ENCODE results near the gene LRPAP1. TPM values are rescaled to one million over a fixed set of nuclear protein-coding genes. Genes with fewer than 3 reads are reported as not detected.

Gene LRPAP1
- total RNA-seq, 1 donor from 2014 or later = 134 TPM

DNA sequence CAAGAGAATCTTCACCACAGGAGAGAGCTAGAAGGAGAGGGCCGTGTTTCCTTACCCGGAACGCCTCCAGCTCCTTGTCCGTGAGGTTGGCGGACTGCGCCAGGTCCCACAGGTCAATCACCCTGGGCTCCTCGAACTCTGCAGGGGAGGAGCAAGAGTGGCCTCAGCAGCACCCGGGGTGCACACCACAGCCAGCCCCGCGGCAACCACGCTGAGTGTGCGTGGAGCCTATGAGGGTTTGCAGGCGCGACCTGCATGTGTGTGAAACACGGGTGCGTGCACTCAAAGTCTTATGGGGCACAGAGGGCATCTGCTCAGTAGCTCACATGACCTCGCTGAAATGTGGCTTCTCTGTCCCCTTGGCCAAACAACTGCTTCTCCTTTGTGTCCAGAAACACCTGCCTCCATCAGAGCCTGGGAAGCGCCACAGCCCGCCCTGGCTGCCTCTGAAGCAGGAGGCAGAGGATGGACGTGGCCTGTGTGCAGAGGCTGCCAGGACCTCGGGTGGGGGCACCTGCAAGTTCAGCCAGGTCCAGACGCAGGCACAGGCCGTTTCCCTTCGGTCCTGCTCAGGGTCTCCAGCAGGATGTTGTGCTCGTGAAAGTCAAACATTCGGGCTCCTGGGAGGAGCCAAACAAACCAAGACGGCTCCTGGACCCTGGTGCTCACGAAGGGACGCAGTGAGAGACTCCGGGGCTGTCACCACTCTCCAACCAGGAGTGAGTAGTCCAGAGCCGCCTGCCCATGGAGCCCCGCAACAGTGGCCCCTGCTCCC lies 16.0 kb downstream of the LRPAP1 start:
- no peak for DNase-seq (ENCODE audit: low spot score, unreplicated experiment)
- TF ChIP-seq, protein P1, sequence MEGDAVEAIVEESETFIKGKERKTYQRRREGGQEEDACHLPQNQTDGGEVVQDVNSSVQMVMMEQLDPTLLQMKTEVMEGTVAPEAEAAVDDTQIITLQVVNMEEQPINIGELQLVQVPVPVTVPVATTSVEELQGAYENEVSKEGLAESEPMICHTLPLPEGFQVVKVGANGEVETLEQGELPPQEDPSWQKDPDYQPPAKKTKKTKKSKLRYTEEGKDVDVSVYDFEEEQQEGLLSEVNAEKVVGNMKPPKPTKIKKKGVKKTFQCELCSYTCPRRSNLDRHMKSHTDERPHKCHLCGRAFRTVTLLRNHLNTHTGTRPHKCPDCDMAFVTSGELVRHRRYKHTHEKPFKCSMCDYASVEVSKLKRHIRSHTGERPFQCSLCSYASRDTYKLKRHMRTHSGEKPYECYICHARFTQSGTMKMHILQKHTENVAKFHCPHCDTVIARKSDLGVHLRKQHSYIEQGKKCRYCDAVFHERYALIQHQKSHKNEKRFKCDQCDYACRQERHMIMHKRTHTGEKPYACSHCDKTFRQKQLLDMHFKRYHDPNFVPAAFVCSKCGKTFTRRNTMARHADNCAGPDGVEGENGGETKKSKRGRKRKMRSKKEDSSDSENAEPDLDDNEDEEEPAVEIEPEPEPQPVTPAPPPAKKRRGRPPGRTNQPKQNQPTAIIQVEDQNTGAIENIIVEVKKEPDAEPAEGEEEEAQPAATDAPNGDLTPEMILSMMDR (IDR thresholded peaks at IDR 0.05; ENCODE audit: unreplicated experiment) = no peak
- Mint-ChIP-seq H3K9me3 (ENCODE audit: low read depth) (no peaks in the 10 kb centered on the region), H3K36me3 (ENCODE audit: insufficient read depth) (peaks cover 29% of the 10 kb centered on the region), H3K4me1 (ENCODE audit: low read depth) (no peaks in the 10 kb centered on the region), H3K27me3 (no peaks in the 10 kb centered on the region), H3K4me3 (ENCODE audit: low read depth) (no peak overlapping the region), H3K27ac (no peak overlapping the region)

DNA sequence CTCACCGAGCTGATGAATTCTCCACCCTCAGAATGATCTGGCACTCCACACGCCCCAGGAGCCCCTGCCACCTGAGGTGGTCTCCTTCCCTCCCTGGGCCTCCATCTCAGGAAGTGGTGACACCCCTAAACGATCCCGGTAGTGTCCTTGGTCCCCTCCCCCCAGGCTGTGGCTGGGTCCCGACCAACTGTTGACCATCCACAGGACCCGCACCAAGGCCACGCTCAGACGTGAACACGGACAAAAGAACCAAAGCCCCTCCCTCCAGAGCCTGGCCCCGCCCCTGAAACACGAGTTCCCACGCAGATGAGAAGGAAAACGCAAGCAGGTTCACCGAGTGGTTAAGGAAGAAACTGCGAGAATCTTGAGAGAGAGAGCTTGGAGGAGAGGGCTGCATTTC lies 16.6 kb downstream of the LRPAP1 start:
- TF ChIP-seq, protein P1 (IDR thresholded peaks at IDR 0.05; ENCODE audit: unreplicated experiment) = no peak
- no peaks in the 10 kb centered on the region for H3K9me3 Mint-ChIP-seq (ENCODE audit: low read depth)
- no peak overlapping the region for H3K27ac Mint-ChIP-seq
- no peaks in the 10 kb centered on the region for H3K4me1 Mint-ChIP-seq (ENCODE audit: low read depth)
- H3K27me3 Mint-ChIP-seq = no peaks in the 10 kb centered on the region
- DNase-seq (ENCODE audit: low spot score, unreplicated experiment) = no peak
- peaks cover 35% of the 10 kb centered on the region for H3K36me3 Mint-ChIP-seq (ENCODE audit: insufficient read depth)
- no peak overlapping the region for H3K4me3 Mint-ChIP-seq (ENCODE audit: low read depth)

DNA sequence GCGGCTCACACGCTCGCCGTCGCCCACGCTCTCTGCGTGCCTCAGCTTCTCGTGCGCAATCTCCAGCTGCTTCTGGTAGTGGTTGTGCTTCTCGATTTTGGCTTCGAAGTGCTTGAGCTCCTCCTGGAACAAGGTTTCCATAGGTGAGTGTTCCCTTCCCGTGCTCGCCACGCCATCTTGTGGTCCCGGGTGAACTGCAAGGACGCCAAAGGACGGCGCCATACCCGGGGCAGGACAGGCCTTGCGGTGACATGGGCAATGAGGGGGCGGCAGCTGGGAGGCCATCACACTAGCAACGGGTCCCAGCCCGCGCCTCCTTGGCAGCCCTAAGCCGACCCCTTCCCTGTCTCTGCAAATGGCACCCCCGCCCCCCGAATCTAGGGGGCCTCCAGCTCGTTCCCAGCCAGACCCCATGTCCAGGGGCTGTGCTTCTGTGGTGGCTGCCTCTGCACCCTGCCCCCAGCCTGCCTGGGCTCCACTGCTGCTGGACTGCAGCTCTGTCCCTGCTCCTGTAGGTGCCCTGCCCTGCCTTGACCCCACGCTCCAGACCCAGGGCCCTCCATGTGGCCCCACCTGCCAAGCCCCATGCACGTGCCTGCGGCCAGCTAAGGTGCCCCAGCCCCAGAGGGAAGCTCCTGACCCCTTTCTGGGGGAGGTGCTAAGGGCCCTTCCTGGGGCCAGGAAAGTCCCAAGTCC lies 17.3 kb downstream of the LRPAP1 start:
- no peak for DNase-seq (ENCODE audit: low spot score, unreplicated experiment)
- Mint-ChIP-seq H3K27ac (no peak overlapping the region), H3K36me3 (ENCODE audit: insufficient read depth) (peaks cover 39% of the 10 kb centered on the region), H3K4me3 (ENCODE audit: low read depth) (no peak overlapping the region), H3K4me1 (ENCODE audit: low read depth) (no peaks in the 10 kb centered on the region), H3K9me3 (ENCODE audit: low read depth) (no peaks in the 10 kb centered on the region), H3K27me3 (no peaks in the 10 kb centered on the region)
- TF ChIP-seq, protein P1 (IDR thresholded peaks at IDR 0.05; ENCODE audit: unreplicated experiment) = peak; percentile 50

DNA sequence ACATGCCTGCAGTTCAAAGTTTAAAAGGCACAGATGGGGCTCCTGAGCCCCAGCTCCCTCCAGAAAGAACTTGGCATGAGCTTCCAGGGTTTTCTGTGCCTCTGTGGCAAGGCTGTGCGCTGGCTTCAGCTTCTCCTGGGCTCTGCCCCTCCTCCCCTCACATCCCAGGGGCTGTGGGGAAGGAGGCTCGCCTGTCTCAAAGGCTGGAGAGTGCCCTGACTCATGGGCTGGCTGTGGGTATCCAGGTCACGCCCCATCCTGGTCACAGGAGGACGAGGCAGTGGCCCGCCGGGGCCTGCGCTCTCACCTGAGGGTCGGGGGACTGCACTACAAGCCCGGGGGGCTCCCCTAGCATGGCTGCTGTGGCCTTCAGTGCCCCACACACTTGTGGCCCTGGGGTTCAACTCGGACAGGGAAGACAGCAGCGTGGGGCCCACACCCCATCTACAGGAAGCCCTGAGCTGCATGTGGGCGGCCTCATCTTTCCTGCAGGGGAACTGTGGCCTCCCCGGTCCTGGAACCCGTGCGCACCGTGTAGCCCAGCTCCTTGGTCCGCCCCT lies 17.9 kb downstream of the LRPAP1 start:
- H3K36me3 Mint-ChIP-seq (ENCODE audit: insufficient read depth) = peaks cover 39% of the 10 kb centered on the region
- H3K4me1 Mint-ChIP-seq (ENCODE audit: low read depth) = no peaks in the 10 kb centered on the region
- no peaks in the 10 kb centered on the region for H3K27me3 Mint-ChIP-seq
- TF ChIP-seq, protein P1 (IDR thresholded peaks at IDR 0.05; ENCODE audit: unreplicated experiment) = no peak
- H3K4me3 Mint-ChIP-seq (ENCODE audit: low read depth) = no peak overlapping the region
- no peaks in the 10 kb centered on the region for H3K9me3 Mint-ChIP-seq (ENCODE audit: low read depth)
- no peak for DNase-seq (ENCODE audit: low spot score, unreplicated experiment)
- H3K27ac Mint-ChIP-seq = no peak overlapping the region

DNA sequence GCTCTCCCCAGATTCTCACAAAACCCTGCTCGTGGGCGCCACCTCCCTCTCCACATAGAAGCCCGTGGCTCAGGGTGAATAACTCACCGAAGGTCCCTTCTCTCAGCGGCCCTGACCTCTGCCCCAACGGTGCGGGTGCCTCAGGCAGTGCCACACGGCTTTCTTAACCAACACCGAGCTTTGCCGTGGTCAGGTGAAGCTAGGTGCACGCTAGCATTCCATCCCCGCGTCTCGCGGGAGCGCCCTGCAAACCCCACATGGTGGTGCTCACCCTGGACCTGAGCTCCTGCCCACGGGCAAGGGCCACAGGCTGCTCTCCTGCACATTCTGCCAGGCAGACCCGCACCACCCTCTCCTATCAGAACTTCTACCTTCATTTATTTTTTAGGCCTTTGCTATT lies 18.4 kb downstream of the LRPAP1 start:
- no peak overlapping the region for H3K27ac Mint-ChIP-seq
- H3K4me1 Mint-ChIP-seq (ENCODE audit: low read depth) = no peaks in the 10 kb centered on the region
- TF ChIP-seq, protein P1 (IDR thresholded peaks at IDR 0.05; ENCODE audit: unreplicated experiment) = no peak
- H3K4me3 Mint-ChIP-seq (ENCODE audit: low read depth) = no peak overlapping the region
- peaks cover 40% of the 10 kb centered on the region for H3K36me3 Mint-ChIP-seq (ENCODE audit: insufficient read depth)
- DNase-seq (ENCODE audit: low spot score, unreplicated experiment) = no peak
- no peaks in the 10 kb centered on the region for H3K9me3 Mint-ChIP-seq (ENCODE audit: low read depth)
- H3K27me3 Mint-ChIP-seq = no peaks in the 10 kb centered on the region

Data from progenitor cell of endocrine pancreas (in vitro differentiated cells).